GM10847 (cell line): Measurements from ENCODE around the gene PDE4D.

Experiments
- POLR2A ChIP-seq: IDR thresholded peaks from 2 replicates; pipeline ENCODE4 v1.6.1; 2011; ENCODE audit not compliant: insufficient read length; ENCODE audit errors: extremely low read depth

Gene PDE4D

DNA sequence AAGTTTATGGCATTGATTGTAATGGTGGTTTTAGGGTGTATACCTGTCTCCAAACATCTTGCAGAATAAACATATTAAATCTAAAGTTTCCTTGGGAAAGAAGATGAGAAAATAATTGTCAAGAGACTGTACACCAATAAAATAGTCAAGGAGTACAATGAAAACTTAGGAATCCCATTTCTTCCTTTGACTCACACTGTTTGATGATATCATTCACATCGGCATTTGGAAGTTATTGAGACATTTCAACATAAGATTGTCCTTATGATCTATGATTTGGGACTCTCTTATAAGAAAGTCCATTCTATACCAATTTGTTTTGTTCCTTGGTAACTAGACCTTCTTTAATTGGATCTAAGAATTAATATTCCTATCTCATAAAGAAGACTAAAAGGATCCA is 828.0 kb downstream of the PDE4D start:
- no peak for TF ChIP-seq POLR2A

DNA sequence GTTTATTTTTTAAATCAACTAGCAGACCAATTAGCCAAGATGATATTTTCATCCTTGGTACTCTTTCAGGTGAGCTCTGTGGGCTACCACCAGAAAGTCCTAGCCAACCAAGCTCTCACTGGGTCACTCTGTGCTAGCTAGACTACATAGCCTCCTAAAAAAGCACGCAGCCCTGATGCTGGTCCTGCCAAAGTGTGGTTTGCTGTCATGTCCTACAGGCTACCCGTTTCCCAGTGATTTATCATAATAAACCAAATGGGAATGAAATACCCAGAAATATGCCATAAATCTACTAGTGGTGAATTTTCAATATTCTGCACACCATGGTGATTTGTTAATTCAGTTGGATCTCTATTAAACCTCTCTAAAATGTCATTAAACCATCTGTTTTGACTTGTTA is 829.2 kb downstream of the PDE4D start:
- TF ChIP-seq POLR2A = no peak

DNA sequence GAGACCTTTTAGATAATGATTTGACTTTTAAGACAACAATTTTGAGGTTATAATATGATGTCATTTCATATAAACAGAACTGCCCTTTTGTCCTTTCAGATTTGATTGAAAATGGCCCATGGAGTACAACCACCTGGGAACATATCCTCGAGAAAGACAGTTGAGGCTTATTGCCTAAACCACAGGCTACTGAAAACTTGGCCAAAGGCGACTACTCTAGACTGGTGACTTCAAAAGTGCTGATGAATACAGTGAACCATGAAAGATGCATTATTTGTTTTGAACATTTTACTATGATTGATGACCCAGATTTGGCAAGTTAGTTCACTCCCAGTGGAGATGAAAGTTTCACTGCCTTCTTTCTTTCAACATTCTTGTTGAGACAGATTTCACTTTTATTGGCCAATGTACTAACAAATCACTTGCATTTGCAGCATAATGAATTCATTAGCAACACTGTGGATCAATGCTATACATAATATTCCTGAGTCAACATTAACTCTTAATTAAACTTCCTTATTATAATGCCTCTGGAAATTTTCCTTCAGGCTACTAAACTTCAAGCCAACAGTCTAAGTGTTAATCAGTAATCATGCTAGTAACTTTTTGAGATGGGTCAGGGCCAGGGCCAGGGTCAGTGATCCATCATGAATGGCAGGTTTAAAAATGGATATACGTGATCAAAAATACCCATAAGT is 830.4 kb downstream of the PDE4D start:
- TF ChIP-seq POLR2A = no peak

DNA sequence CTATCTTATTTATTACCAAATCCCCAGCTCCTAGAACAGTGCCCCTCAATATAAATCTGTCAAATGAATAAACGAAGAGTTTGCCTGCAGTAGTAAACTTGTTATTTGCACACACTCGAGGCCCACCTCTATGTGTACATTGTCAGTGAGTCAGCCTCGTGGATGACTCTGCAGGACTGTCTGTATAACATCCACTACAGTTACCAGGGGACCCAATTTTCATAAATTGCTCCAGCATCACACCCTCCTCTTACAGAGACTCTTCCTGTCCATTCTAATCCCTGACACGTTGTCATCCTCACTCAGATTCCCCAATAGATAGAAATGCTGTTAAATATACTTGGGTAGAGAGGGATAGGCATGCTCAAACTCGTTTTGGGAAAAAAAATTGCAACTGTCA is 832.1 kb downstream of the PDE4D start:
- no peak for TF ChIP-seq POLR2A

DNA sequence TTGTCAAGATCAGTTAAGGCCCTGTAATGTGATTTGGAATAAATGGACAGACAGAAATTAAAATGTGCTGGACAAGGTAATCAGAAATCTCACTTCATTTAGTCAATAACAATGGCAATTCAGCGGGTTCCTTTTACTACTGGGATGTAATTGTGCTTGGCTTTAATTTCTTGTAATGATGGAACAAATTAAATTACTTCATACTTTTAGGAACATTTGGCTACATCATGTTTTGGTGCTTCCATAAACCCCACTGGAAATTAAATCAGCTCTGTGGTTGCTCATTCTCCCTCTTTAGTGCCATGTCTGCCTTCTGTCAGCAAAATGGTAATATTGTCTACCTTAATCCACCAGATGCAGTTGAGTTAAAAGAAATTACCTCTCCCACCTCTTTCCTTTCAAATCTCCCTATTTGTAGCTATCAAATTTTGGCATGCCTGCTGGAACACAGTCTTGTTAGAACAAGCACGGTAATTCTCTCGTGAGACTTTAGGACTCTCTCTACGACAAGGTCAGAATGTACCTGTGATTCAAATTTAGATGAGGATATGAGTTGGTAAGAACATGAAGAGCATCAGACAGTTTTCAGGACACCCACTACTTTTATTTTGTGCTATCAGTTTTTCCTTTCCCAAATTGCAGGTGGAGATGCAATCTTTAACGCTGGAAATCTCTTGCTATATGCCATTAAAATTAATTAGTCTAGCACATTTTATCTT is 834.4 kb downstream of the PDE4D start:
- TF ChIP-seq POLR2A = no peak

DNA sequence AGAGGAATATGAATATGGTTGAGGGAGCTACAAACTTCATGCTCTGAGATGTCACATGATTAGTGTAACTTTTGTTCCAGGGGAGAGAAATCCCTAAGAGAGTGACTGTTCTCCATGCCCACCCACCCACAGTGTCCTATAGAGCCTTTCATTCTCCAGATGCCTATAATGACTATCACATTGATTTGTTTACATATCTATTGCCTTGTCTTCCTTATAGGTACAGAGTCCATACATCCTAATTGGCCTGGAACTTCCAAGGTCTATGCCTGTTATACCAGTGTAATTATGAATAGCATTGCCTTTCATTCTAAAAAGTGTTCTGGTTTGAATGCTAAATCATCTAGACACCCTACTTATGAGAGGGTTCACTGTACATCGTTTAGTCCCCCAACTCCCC is 835.3 kb downstream of the PDE4D start:
- TF ChIP-seq POLR2A = no peak

DNA sequence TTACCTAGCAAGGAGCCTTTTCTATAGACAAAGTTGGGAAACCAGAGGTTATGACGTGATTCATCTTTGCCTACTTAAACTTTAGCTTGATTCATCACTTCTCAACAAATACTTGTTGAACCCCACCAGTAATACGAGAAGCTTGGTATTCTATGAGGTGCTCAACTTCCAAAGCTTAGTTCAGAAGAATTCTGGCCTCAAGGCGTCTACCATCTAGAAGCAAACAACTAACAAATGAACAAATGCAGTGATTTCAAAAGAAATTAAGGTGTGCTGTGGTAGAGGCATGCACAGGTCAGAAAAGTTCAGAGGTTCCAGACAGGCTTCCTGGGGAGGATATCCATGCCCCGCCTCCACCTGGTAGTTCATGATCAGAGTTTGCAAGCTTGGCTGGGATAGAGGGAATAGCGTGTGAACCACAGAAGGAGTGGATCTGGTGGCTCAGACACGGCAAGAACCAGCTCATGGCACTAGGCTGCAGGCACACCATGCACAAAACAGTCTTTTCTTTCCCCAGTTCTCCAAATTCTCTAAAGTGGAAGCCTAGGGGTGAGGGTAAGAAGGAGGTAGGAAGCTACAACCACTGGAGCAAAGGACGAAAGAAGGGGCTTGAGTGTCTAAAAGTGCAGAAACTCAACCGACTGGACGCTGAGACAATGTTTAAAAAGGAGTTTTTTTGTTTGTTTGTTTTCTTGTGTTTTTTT is 837.6 kb downstream of the PDE4D start:
- TF ChIP-seq POLR2A = no peak

DNA sequence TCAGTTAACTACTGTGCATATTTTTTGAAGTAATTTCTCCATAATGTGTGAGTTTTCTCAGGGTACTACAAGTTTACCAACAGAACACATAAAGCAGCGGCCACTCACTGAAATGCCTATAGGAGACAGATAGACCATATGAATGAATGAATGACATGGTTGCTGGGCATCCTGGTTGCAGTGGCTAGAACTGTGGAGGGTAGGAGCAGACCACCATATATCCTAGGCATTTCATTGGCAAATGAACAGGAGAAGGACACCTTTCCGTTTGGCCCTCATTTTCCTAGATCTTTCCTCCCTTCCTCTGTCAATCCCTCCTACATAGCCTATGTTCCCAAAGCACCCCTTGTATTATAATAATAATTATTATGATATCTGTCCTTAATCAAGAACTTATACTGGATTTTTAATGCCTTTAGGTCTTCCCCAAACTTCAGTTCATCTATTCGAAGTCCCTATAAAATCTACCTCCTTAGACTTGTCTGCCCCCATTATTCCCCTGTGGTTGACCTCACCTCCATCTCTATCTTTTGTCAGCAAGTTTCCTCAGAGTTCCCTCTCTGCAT is 838.5 kb downstream of the PDE4D start:
- TF ChIP-seq POLR2A = no peak

DNA sequence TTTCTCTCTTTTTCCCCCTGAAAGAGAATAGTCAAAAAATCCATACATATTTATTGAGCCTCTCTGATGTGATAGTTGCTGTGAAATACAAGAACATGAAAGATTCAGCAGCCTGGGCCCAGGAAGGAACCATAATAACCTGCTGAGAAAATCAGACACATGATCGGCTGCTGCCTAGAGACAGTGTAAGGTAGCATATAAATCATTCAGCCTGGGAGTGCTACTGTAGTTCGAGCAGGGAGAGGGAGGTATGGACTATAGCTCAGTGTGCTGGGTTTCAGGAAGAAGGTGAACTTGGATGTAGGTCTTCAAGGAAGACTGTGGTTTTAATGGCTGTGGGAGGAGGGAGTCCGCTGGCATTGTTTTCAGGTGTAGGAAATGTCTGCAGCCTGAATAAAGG is 841.6 kb downstream of the PDE4D start:
- TF ChIP-seq POLR2A = no peak

DNA sequence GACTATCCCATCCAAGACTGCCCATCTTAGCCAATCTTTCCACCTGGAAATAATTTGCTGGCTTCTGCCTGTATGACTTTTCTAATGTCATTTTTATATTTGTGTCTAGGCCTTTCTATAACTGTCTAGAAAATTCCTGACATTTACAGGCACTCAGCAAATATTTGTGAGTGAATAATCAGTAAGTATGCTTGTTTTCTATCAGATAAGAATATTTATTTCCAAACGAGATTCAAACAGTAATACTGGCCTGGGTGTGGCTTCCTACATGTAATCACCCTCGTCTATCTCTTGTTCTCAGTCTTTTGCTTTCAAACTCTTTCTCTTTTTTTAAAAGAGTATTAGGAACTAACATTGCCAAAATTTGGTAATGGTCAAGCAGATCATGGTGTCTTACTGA is 844.4 kb downstream of the PDE4D start:
- TF ChIP-seq POLR2A = no peak

DNA sequence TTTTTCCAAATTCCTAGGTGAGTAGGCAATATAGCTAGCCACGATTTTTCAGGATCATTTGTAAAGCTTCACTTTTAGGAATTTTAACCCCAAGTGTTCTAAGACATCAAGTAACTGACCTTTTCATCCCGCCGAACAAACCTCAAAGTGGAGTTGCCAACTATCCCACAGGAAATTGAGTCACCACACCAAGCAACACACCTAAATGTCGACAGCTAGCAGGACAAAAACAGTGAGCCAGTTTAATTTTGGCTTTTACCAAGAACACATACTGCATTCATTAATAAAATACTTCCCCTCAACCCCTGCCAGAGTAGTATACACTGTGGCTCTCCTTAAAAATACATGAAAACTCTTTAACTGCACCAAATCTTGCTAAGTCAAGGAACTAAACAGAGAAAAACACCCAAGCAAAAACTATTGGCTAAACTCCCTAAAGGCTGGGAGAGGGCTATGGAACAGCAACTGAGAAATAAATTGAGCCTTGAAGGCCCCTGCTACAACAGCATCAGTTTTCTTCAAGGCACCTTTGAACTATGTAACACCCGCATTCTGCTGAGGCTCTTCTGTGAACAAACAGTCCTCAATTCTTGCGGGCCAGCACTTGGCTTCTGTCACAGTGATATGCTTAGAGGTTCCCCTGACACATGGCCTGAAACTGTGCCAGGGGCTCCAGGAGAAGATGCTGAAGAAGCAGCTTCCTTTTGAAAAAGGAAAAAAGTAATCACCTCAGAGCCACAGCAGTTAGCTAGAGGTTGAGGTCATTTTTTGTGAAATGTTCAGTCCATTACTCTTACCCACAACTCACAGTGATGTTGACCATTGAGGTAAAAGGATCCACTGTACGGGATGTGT is 851.1 kb downstream of the PDE4D start:
- TF ChIP-seq POLR2A = no peak

DNA sequence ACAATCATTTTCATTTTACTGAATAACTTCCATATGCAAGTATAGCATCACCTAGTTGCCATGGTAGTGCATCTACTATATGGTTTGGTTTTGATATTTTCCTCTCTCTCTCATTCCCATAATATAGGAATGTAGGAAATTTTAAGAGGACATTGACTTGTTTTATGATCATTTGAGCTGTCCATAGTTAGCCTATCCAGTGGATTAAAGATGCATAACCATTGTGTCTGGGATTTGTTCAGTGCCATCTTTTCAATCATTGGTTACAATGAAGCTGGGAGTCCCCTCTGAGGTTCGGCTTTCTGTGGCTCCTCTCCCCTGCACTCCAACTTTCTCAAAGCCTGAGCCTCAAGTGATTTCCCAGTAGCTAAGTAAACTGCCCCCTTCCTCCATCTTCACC is 852.2 kb downstream of the PDE4D start:
- no peak for TF ChIP-seq POLR2A

DNA sequence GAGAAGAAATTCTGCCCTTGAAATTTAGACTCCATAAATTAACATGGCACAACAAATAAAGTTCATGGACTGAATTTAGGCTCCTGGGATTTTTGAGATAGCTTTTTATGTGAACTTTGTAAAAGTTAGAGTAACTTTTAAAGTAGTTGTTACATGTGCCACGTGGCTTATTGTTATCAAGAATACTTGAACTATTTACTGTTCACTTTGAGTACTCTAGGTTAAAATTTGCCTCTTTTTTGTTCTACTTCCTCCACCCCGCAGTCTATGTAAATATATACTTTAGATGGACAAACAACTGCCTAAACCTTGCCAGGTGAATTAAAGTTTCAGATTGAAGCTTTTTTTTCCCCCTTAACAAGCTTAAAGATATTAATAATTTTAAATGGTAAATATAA is 852.7 kb downstream of the PDE4D start:
- no peak for TF ChIP-seq POLR2A

DNA sequence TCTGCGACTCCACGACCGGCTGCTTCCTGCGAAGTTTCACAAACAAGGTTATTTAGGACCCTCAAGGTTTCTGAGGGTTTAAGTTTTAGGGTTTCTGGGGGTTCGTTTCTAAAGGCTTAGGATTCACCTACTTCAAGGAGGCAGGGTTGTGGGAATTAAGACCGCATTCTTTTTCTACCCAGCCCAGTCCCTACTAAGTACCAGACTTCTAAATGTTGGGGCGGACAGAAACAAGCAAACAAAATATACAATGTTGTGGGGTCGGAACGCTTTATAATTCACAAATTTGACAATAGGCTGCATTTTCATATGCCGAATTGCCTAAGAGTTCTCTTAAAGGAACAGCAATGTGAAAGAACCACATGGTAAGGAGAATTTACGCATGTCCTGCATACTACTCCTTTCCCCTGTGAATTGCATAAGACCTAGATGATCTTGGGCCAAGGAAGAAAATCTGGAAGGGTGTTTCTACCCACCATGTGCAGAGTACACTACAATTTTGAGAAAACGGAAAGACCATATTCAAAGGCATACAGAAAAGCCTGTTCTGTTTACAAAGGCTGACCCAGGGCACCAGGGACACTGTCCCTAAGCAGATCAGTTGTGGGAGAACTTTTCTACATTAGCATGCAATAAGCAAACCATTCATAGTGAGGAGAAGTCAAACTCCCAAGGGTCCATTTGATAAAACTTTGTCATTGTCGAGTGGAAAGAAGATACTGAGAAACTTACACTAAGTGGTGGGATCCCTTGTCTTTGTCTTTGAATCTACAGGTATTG is 853.3 kb downstream of the PDE4D start:
- TF ChIP-seq POLR2A = no peak
